Esophagus muscularis mucosa (tissue), 4 donors: ENCODE measurements around the gene ANXA9.

ENCODE experiments used
- CTCF ChIP-seq, 3 experiments: fragments of 200-600 bp in 2 of 3; fragments of 450-650 bp in 1 of 3; sonication (generic) in 2 of 3; IDR thresholded peaks; one replicate each; pipeline ENCODE4 v1.5.1; 2017 to 2019; ENCODE audit warnings: antibody characterized with exemption in 3 of 3, mild to moderate bottlenecking in 2 of 3, moderate library complexity in 1 of 3
- EP300 ChIP-seq: sonication (generic); formaldehyde crosslinking; IDR thresholded peaks from one replicate; pipeline ENCODE4 v1.6.1; 2017; ENCODE audit warnings: antibody characterized with exemption
- POLR2A ChIP-seq: fragments of 450-650 bp; IDR thresholded peaks from one replicate; pipeline ENCODE4 v1.6.1; 2017; ENCODE audit warnings: antibody characterized with exemption, moderate library complexity, mild to moderate bottlenecking, low read depth
- POLR2AphosphoS5 ChIP-seq, 2 donors: sonication (generic); formaldehyde crosslinking; IDR thresholded peaks; one replicate each; pipeline ENCODE4 v1.6.1; 2017; ENCODE audit warnings: antibody characterized with exemption in 2 of 2

- no peak for TF ChIP-seq CTCF (IDR thresholded peaks at IDR 0.05)
- TF ChIP-seq POLR2A: no peak
- TF ChIP-seq POLR2AphosphoS5 (IDR thresholded peaks at IDR 0.05): no peak
- no peak for TF ChIP-seq EP300
These were observed 26.8 kb upstream of the ANXA9 start for GRCh38 chr1:150955280-150955679.
